Hepatocyte (in vitro differentiated cells): Measurements from ENCODE around the gene KRAS.

Experiments
- EZH2phosphoT487 ChIP-seq: fragments of 200-600 bp; sonication (generic); IDR thresholded peaks from one replicate; pipeline ENCODE4 v1.6.1; 2018; ENCODE audit warnings: antibody characterized with exemption, mild to moderate bottlenecking, low read depth, moderate library complexity; ENCODE audit not compliant: unreplicated experiment, severe bottlenecking
- TF ChIP-seq, protein P1 (sequence below): fragments of 200-600 bp; sonication (generic); IDR thresholded peaks from 2 replicates; pipeline ENCODE4 v1.5.1; 2016; ENCODE audit warnings: antibody characterized with exemption, mild to moderate bottlenecking; ENCODE audit not compliant: poor library complexity

GRCh38 chr12:25266497-25266896 lies 15.8 kb upstream of the KRAS start:
- TF ChIP-seq, protein P1, sequence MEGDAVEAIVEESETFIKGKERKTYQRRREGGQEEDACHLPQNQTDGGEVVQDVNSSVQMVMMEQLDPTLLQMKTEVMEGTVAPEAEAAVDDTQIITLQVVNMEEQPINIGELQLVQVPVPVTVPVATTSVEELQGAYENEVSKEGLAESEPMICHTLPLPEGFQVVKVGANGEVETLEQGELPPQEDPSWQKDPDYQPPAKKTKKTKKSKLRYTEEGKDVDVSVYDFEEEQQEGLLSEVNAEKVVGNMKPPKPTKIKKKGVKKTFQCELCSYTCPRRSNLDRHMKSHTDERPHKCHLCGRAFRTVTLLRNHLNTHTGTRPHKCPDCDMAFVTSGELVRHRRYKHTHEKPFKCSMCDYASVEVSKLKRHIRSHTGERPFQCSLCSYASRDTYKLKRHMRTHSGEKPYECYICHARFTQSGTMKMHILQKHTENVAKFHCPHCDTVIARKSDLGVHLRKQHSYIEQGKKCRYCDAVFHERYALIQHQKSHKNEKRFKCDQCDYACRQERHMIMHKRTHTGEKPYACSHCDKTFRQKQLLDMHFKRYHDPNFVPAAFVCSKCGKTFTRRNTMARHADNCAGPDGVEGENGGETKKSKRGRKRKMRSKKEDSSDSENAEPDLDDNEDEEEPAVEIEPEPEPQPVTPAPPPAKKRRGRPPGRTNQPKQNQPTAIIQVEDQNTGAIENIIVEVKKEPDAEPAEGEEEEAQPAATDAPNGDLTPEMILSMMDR = no peak
- TF ChIP-seq EZH2phosphoT487 = no peak
